HL-60 (cell line): ENCODE measurements around the gene TMEM273.

Source experiments
- CTCF ChIP-seq: IDR thresholded peaks from one replicate; pipeline ENCODE4 v1.5.1; 2011; ENCODE audit warnings: low read length, control low read depth, inconsistent platforms; ENCODE audit not compliant: insufficient read depth
- GABPA ChIP-seq: IDR thresholded peaks from 2 replicates; pipeline ENCODE4 v1.6.1; 2012; ENCODE audit warnings: low read depth
- REST ChIP-seq: IDR thresholded peaks from 2 replicates; pipeline ENCODE4 v1.6.1; 2012; ENCODE audit warnings: low read depth; ENCODE audit not compliant: insufficient replicate concordance

GRCh38 chr10:49117376-49118070 is 70.7 kb downstream of the TMEM273 start:
- no peak for TF ChIP-seq CTCF
- no peak for TF ChIP-seq REST
- no peak for TF ChIP-seq GABPA
